HPDE6-E6E7 (cell line): ENCODE data around the gene PTPRR.

Experiments
- DNase-seq: peaks from one replicate; pipeline ENCODE4 v3.0.0; 2011; ENCODE audit warnings: missing footprints; ENCODE audit errors: extremely low spot score

Gene PTPRR

GRCh38 chr12:70698345-70698744 is 222.2 kb downstream of the PTPRR start:
- no peak for DNase-seq

- no peak for DNase-seq
These were observed 225.0 kb downstream of the PTPRR start for GRCh38 chr12:70695361-70696023.

- peak; percentile 39 for DNase-seq
These were observed 227.8 kb downstream of the PTPRR start for GRCh38 chr12:70692681-70693288.

GRCh38 chr12:70691018-70691672 is 229.4 kb downstream of the PTPRR start:
- DNase-seq, result no peak

- DNase-seq, result no peak
These were observed 233.6 kb downstream of the PTPRR start for GRCh38 chr12:70686907-70687306.

- no peak for DNase-seq
These were observed 234.2 kb downstream of the PTPRR start for GRCh38 chr12:70686299-70686698.

- no peak for DNase-seq
These were observed 236.6 kb downstream of the PTPRR start for GRCh38 chr12:70683976-70684375.

GRCh38 chr12:70671698-70672097 is 248.8 kb downstream of the PTPRR start:
- DNase-seq, result no peak

- DNase-seq, result no peak
These were observed 249.6 kb downstream of the PTPRR start for GRCh38 chr12:70670948-70671347.

- DNase-seq, result no peak
These were observed 253.3 kb downstream of the PTPRR start for GRCh38 chr12:70667253-70667652.

GRCh38 chr12:70666364-70666763 is 254.2 kb downstream of the PTPRR start:
- DNase-seq, result no peak

GRCh38 chr12:70664465-70664881 is 256.1 kb downstream of the PTPRR start:
- DNase-seq, result no peak

GRCh38 chr12:70663838-70664237 is 256.7 kb downstream of the PTPRR start:
- no peak for DNase-seq

- DNase-seq, result no peak
These were observed 258.9 kb downstream of the PTPRR start for GRCh38 chr12:70661466-70662161.

- DNase-seq, result peak; percentile 14
These were observed 259.8 kb downstream of the PTPRR start for GRCh38 chr12:70660620-70661219.

- no peak for DNase-seq
These were observed 260.4 kb downstream of the PTPRR start for GRCh38 chr12:70660002-70660604.

- no peak for DNase-seq
These were observed 261.4 kb downstream of the PTPRR start for GRCh38 chr12:70659077-70659606.

GRCh38 chr12:70657616-70658286 is 262.8 kb downstream of the PTPRR start:
- no peak for DNase-seq

GRCh38 chr12:70652451-70652850 is 268.1 kb downstream of the PTPRR start:
- DNase-seq, result no peak

GRCh38 chr12:70648831-70649230 is 271.7 kb downstream of the PTPRR start:
- no peak for DNase-seq

- DNase-seq, result no peak
These were observed 272.3 kb downstream of the PTPRR start for GRCh38 chr12:70648191-70648590.
